Measurements from ENCODE around the gene KCNIP4. TPM values are rescaled to one million over a fixed set of nuclear protein-coding genes. Genes with fewer than 3 reads are reported as not detected.

Gene KCNIP4
- total and polyA plus RNA-seq, 2 donors (not counting 1 experiment from before 2014, with no cell fraction given), result not detected

DNA sequence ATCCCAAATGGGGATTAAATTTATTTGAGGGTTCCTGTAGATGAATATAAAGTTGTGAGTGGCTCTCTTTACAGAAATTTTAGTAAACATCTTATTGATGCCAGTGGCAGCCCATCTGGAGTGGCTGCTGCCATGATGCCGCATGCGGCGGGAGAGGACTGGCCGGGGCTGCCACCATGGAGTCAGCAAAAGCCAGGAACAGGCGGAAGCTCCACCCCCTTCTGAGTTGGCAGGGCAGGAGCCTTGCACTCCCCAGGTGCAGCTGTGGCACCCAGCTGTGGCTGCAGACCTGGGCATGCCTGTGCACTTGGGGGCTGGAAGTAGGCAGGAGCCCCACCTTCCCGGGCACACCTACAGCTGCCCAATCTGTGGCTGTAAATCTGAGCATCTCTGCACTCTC lies 92.3 kb downstream of the KCNIP4 start:
- Histone ChIP-seq H3K4me3 (ENCODE audit: control extremely low read depth in 1 of 5, extremely low read depth in 1 of 5, insufficient read depth in 1 of 5, low read depth in 2 of 5, low read length in 4 of 5) (no peak overlapping the region), H3K9me3 (ENCODE audit: control extremely low read depth in 1 of 3, control insufficient read depth in 2 of 3, insufficient read depth in 1 of 3, low read length in 2 of 3) (peaks cover 0 to 17% (median 0%) of the 10 kb centered on the region in 3 donors), H3K79me2 (ENCODE audit: control insufficient read depth, insufficient read depth, low read length) (no peaks in the 10 kb centered on the region), H2AFZ (ENCODE audit: insufficient read depth, low read depth, low read length, poor library complexity, severe bottlenecking) (no peak overlapping the region), H3K4me1 (ENCODE audit: control insufficient read depth in 2 of 2, insufficient read depth in 2 of 2, low read length in 2 of 2) (no peaks in the 10 kb centered on the region), H3K9ac (ENCODE audit: low read length) (no peak overlapping the region), H3K27ac (ENCODE audit: low read length in 2 of 2) (no peak overlapping the region), H3K27me3 (replicated peaks in 1 of 4; ENCODE audit: control extremely low read depth in 1 of 4, control insufficient read depth in 3 of 4, insufficient read depth in 4 of 4, low read length in 3 of 4) (no peaks in the 10 kb centered on the region), H3K4me2 (replicated peaks; ENCODE audit: low read depth, low read length, poor library complexity, severe bottlenecking) (no peak overlapping the region), H4K20me1 (ENCODE audit: control insufficient read depth, insufficient read depth, low read length, poor library complexity, severe bottlenecking) (no peaks in the 10 kb centered on the region), H3K36me3 (replicated peaks in 1 of 2; ENCODE audit: control extremely low read depth in 1 of 2, control insufficient read depth in 1 of 2, extremely low read depth in 1 of 2, insufficient read depth in 2 of 2, low read length in 1 of 2) (no peaks in the 10 kb centered on the region)
- ChIA-PET CTCF (no interaction called here), POLR2A (no interaction called here)
- no peaks in the 10 kb centered on the region for H3K27me3 Mint-ChIP-seq
- H3K27ac Mint-ChIP-seq, result no peak overlapping the region
- 71% methylated on average over 6 of the region's 6 CpGs for WGBS (ENCODE audit: insufficient coverage)
- DNase-seq (no peak), ATAC-seq (ENCODE audit: low read depth) (no peak)
- intact Hi-C loops (cut with micrococcal nuclease), result no loop called here
- H3K4me3 Mint-ChIP-seq, result no peak overlapping the region
- TF ChIP-seq, protein P1, sequence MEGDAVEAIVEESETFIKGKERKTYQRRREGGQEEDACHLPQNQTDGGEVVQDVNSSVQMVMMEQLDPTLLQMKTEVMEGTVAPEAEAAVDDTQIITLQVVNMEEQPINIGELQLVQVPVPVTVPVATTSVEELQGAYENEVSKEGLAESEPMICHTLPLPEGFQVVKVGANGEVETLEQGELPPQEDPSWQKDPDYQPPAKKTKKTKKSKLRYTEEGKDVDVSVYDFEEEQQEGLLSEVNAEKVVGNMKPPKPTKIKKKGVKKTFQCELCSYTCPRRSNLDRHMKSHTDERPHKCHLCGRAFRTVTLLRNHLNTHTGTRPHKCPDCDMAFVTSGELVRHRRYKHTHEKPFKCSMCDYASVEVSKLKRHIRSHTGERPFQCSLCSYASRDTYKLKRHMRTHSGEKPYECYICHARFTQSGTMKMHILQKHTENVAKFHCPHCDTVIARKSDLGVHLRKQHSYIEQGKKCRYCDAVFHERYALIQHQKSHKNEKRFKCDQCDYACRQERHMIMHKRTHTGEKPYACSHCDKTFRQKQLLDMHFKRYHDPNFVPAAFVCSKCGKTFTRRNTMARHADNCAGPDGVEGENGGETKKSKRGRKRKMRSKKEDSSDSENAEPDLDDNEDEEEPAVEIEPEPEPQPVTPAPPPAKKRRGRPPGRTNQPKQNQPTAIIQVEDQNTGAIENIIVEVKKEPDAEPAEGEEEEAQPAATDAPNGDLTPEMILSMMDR (IDR thresholded peaks at IDR 0.05), result no peak
- no peak for TF ChIP-seq EZH2 (IDR thresholded peaks at IDR 0.05; ENCODE audit: borderline replicate concordance, insufficient read depth, low read depth, low read length, poor library complexity, severe bottlenecking)
- H3K9me3 Mint-ChIP-seq (ENCODE audit: insufficient read depth), result no peaks in the 10 kb centered on the region
- H3K4me1 Mint-ChIP-seq, result no peaks in the 10 kb centered on the region

GRCh38 chr4:21849077-21849476 lies 99.5 kb downstream of the KCNIP4 start:
- Histone ChIP-seq H3K27ac (ENCODE audit: low read length in 2 of 2) (no peak overlapping the region), H3K9ac (ENCODE audit: low read length) (no peak overlapping the region), H3K4me2 (replicated peaks; ENCODE audit: low read depth, low read length, poor library complexity, severe bottlenecking) (no peak overlapping the region), H3K27me3 (replicated peaks in 1 of 4; ENCODE audit: control extremely low read depth in 1 of 4, control insufficient read depth in 3 of 4, insufficient read depth in 4 of 4, low read length in 3 of 4) (no peaks in the 10 kb centered on the region), H3K9me3 (ENCODE audit: control extremely low read depth in 1 of 3, control insufficient read depth in 2 of 3, insufficient read depth in 1 of 3, low read length in 2 of 3) (peaks cover 0 to 1% (median 0%) of the 10 kb centered on the region in 3 donors), H2AFZ (ENCODE audit: insufficient read depth, low read depth, low read length, poor library complexity, severe bottlenecking) (no peak overlapping the region), H3K36me3 (replicated peaks in 1 of 2; ENCODE audit: control extremely low read depth in 1 of 2, control insufficient read depth in 1 of 2, extremely low read depth in 1 of 2, insufficient read depth in 2 of 2, low read length in 1 of 2) (no peaks in the 10 kb centered on the region), H4K20me1 (ENCODE audit: control insufficient read depth, insufficient read depth, low read length, poor library complexity, severe bottlenecking) (no peaks in the 10 kb centered on the region), H3K4me1 (ENCODE audit: control insufficient read depth in 2 of 2, insufficient read depth in 2 of 2, low read length in 2 of 2) (no peaks in the 10 kb centered on the region), H3K79me2 (ENCODE audit: control insufficient read depth, insufficient read depth, low read length) (no peaks in the 10 kb centered on the region), H3K4me3 (ENCODE audit: control extremely low read depth in 1 of 5, extremely low read depth in 1 of 5, insufficient read depth in 1 of 5, low read depth in 2 of 5, low read length in 4 of 5) (no peak overlapping the region)
- POLR2A ChIA-PET, result no interaction called here
- Mint-ChIP-seq H3K9me3 (ENCODE audit: insufficient read depth) (peaks cover 4% of the 10 kb centered on the region), H3K27me3 (no peaks in the 10 kb centered on the region), H3K4me3 (no peak overlapping the region), H3K4me1 (no peaks in the 10 kb centered on the region), H3K27ac (no peak overlapping the region)
- WGBS (ENCODE audit: insufficient coverage), result no CpG with 5 or more reads among the region's 3 CpGs
- intact Hi-C loops (cut with micrococcal nuclease), result no loop called here
- TF ChIP-seq, protein P1 (IDR thresholded peaks at IDR 0.05), result no peak
- no peak for TF ChIP-seq EZH2 (IDR thresholded peaks at IDR 0.05; ENCODE audit: borderline replicate concordance, insufficient read depth, low read depth, low read length, poor library complexity, severe bottlenecking)
- ATAC-seq (ENCODE audit: low read depth) (no peak), DNase-seq (no peak)
- CTCF ChIA-PET, result no interaction called here
